HG03280 (cell line): Measurements from ENCODE around the gene ARHGAP31.
"Not testable (repeated sequence)": the region's sequence is repeated elsewhere in the genome, so short reads cannot be mapped to it uniquely, and the experiment has no call there.

Experiments used
- ATAC-seq: cut with Tn5 transposase; IDR thresholded peaks from one replicate; pipeline ENCODE4 v1.9.1; 2021; ENCODE audit warnings: mild to moderate bottlenecking, moderate library complexity; ENCODE audit not compliant: unreplicated experiment

The ARHGAP31 gene

DNA sequence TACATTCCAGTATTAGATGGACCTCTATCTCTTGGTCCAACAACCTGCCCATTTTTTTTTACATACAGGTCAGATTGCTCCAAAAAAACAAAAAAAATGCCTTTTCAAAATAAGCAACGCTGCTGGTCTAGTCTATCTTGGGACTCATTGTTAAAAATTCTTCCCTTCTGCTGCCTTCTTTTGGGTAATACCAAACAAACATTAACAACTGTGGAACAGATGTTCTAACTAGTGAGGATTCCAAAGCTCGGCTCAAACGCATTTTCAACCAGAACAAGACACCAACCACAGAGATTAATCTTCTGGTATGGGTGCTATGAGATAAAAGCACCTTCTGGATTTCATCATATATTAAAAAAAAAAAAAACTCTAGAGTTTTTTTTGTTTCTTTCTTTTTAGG is 24.7 kb downstream of the ARHGAP31 start:
- ATAC-seq = no peak

DNA sequence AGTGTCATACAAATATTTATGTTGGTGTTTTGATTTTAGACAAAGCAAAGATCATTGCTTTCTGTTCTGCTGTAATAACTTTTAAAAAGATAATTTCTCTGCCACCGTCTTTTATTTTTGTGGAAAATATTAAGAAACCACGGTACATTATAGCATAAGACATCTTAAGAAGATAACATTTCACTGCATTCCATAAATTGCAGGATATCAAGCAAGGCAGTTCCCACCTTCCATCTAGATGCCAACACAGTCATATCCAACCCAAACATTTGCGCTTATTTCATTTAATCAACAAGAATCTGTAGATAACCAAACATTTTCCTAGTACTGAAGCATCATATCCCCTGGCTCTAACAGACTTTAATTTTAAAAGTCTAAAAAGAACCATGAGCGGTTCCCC is 25.1 kb downstream of the ARHGAP31 start:
- no peak for ATAC-seq

DNA sequence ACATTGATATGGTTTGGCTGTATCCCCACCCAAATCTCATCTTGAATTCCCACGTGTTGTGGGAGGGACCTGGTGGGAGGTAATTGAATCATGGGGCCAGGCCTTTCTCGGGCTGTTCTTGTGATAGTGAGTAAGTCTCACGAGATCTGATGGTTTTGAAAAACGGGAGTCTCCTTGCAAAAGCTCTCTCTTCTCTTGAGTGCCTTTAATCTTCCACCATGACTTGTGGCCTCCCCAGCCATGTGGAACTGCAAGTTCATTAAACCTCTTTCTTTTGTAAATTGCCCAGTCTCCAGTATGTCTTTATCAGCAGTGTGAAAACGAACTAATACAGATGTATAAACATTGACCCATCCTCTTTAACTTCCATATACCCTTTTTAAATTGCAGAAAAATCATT is 26.6 kb downstream of the ARHGAP31 start:
- ATAC-seq = not testable (repeated sequence)

DNA sequence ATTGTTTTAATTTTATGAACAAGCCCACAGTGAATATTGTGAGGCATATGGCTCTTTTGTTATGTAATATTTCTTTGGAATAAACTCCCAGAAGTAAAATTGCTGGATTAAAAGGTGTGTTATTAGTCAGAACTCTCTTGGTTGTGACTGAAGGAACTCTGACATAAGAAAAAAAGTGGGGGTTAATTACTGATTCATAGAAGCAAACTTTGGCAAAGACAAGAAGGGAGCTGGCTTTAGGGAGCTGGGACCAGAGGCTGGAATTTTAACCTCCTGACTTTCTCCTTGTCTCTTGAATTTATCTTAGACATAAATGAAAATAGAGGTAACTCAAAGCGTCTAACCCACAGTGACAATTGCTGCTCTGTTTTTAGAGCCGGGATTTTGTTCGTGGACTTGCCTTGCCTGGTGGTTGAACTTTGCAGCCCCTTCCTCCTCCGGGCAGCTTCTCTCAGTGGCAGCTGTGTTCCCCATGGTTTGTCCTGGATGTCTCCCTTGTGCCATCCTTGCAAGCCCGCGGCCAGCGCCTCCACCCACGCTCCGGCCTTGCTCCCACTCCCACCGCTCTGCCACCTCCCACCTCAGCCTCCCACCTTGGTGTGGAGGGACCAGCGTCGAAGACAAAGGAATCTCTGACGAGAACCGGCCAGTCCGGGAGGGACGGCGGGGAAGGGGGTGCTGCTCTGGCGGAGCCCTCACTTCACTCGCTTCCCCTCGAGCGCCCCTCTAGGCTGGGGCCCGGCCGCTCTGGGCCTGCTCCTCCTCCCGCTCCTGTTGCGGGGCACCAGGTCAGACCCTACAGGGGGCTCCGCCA is 28.0 kb downstream of the ARHGAP31 start:
- peak; percentile 37 for ATAC-seq

DNA sequence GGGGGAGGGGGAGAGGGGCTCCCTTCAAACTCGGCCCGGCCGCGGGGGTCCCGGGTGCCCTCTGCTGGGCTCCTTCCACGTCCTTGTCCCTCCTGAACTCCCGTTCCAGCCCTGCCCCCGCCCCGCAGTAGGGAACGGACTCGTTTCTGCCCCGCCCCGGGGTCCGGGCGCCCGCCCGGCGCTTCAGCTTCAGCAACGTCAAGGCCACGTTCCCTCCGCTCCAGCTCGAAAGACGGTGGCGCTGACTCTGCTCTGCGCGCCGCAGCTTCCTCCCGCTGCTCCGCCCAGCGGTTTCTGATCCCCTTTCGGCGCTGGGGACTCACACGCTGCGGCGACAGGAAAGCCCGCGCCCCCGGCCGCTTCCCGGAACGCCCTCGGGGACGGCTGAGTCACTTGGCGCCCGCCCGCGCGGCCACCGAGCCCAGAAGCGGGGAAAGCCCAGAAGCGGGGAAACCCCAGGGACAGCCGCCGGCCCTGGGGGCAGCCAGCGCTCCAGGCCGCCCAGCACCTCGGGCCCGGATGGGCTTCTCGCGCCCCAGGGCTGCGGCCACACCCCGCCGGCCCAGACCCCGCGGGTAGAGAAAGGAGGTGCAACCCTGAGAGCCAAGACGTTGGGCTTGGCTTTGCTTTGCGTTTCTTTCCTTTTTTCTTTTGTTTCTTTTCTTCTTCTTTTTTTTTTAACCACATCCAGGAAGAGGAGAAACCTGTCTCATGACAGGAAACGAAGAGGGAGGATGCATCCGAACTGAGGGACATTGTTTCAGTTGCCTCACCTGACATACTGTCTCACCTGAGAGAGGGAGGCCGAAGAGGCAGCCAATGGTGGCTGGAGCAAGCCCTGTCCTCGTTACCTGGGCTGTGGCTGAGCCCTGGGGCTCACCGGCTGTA is 28.9 kb downstream of the ARHGAP31 start:
- ATAC-seq = peak; percentile 87

DNA sequence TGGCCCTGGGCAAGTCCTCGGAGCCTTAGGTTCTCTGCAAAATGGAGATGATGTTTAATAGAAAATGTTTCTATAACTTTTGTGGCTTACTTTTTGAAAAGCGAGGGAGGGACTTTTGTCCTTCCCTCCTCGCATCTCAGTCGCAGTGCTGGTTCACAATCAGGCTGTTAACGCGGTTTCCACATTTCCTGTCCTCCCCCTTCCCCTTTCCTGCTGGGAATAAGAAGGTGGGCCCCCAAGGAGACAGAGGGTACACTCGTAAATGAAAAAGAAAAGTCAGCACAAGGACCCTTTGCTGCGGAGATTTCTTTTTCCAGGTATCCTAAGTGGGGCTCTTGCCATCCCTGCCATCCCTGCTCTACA is 29.5 kb downstream of the ARHGAP31 start:
- no peak for ATAC-seq

DNA sequence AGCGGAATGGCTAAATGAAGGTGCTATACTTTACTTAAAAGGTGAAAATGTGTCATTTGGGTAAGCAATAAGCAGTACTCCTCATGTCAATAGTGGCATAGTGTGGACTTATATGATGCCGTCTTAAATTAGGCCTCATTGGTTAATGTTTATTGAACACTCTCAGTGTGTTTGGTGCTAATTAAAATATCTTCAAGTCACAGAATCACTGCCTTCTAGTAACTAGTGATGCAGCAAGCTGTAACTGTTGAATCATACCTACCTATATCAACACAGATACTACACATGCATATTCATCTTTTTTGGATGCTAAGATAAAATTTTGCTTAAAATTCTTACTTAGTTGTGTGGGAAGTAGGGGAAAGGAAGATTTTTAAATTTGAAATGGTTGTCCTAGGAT is 30.7 kb downstream of the ARHGAP31 start:
- ATAC-seq = no peak

DNA sequence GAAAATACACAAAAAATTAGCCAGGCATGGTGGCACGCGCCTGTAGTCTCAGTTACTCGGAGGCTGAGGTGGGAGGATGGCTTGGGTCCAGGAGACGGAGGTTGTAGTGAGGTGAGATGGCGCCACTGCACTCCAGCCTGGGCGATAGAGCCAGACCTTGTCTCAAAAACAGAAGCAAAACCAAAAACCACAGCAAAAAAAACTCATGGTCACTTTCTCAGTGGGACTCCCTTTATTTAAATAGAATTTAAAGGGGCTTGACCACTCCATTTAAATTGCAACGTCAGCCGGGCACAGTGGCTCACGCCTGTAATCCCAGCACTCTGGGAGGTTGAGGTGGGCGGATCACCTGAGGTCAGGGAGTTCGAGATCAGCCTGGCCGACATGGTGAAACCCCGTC is 32.8 kb downstream of the ARHGAP31 start:
- no peak for ATAC-seq

DNA sequence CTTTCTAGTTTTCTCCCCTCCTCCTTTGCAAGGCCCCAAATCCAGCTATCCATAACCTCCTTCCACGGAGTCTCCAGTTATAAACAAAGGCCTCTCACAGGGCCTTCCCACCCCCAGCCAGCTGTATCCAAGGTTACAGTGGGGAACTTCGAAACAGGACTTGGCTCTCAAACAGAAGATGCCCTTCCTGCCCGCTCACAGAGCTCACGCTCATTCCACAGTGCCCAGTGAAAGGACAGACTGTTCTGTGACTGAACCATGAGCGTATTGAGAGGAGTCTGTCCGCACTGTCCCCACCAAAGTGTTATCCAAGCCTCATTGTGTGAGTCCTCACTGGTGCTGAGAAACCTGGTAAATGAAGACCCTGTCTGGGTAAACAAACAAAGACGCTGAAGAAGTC is 35.4 kb downstream of the ARHGAP31 start:
- ATAC-seq = no peak

DNA sequence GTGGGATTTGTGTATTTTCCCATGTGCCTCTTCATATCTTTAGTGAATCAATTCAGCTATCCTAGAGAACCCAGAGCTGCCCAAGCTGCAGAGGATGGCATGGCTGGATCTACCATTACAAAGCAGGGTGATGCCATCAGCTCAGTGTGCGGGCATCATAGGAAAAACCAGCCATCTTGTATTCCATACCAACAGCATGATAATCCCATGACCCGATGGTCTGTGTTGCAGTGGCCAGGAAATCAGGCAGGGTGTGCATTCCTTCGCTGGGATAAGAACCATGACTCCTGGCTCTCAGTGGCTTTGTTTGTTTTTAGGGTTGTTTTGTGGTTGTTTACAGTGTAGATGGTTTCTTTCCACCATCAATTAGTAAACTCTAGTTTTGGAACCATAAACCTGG is 36.0 kb downstream of the ARHGAP31 start:
- ATAC-seq = no peak

DNA sequence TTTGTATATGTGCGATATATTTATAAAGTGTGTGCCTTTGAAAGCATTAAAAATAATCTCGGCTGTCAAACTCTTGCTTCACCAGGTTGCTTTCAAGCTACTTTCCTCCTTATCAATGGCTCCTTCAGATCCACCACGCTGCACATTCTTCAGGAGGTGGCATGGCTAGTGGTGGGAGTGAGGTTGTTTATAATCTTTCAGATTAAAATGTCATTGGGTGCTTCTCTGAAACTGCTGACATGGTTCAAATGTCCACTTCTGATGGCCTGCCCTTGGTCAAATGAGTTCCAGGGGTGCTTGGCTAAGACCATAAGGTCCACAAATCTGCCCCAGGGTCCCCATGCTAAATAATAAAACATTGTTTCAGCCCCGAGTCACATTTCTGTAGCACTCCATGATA is 36.7 kb downstream of the ARHGAP31 start:
- ATAC-seq = no peak

DNA sequence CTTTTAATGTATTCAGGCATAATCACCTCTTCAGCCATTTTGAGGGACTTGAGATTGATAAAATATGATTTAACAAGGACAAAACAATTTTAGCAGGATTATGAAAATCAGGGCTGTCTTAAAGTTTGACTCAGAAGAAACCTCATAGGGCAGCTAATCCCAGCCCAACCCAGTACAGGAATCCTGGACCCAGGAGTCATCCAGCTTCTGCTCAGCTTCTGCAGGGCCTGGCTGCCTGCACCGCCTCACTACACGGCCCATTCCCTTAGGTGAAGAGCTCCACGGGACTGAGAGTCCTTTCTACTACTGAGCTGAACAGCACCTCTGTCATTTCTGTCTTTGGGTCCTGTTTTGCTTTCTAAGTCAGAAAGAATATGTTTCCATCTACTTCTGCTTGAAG is 37.5 kb downstream of the ARHGAP31 start:
- ATAC-seq = no peak

DNA sequence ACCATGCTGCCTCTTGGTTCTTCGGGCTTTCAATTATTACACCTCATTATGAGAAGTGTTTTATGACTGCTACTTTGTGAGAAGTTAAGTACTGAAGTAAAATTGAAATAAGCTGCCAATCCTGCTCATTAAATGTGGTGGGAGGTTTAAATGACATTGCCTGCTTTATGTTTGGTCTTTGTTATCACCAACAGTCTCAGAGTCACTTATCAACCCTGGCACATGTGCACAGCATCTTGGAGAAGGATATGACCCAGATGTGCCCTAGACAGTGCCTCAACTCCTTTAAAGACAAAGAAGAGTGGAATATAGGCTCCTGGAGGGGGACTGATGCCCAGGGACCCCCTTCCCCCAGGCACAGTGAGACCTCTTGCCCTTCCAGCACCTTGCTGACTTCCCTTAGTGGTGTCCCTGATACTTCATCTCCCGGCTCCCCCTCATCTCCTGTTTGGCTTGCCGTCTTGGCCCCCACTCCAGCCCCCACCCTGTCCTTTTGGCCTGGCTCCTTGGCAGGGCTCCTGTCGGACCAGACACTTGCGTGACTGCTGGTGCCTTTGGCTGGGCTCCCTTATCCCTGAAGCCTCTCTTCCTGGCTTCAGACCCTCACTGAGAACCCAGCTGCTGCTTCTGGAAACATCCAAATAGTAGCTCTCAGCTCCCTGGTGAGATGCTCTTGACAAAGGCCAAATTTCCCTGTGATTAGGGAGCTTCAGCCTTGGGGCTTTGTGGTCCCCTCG is 39.8 kb downstream of the ARHGAP31 start:
- no peak for ATAC-seq

DNA sequence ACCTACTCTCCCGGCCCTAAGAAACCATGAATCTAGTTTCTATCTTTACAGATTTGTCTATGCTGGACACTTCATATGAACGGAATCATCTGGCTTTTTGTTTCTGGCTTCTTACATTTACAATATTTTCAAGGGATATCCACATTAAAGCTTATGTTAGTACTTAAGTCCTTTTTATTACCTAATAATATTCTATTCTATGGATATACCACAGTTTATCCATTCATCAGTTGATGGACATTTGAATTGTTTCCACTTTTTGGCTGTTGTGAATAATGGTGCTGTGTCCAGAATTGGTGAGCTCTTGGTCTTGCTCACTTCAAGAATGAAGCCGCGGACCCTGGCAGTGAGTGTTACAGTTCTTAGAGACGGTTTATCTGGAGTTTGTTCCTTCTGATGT is 42.6 kb downstream of the ARHGAP31 start:
- ATAC-seq = no peak

DNA sequence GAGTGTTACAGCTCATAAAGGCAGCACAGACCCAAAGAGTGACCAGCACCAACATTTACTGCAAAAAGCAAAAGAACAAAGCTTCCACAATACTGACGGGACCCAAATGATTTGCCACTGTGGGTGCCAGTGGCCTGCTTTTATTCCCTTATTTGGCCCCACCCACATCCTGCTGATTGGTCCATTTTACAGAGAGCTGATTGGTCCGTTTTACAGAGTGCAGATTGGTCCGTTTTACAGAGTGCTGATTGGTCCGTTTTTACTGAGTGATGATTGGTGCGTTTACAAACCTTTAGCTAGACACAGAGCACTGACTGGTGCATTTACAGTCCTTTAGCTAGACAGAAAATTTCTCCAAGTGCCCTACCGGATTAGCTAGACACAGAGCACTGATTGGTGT is 43.2 kb downstream of the ARHGAP31 start:
- not testable (repeated sequence) for ATAC-seq

DNA sequence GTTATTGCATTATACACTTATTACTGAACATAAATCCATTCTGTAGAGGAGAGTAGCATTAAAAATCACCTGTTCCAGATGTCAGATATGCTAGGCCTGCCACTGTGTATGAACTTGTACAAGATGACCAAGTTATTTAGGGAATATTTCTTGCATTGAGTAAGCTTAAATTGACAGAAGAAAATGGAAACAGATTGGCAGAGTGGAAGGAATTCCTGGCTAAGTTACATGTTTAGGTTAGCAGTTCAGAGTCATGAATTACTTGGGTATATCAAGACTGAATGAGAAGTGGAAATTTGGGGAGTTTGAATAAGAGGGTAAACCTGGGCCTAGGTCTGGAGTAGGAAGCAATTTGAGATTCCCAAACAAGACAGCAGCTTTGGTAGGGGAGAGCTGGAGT is 44.6 kb downstream of the ARHGAP31 start:
- ATAC-seq = no peak

DNA sequence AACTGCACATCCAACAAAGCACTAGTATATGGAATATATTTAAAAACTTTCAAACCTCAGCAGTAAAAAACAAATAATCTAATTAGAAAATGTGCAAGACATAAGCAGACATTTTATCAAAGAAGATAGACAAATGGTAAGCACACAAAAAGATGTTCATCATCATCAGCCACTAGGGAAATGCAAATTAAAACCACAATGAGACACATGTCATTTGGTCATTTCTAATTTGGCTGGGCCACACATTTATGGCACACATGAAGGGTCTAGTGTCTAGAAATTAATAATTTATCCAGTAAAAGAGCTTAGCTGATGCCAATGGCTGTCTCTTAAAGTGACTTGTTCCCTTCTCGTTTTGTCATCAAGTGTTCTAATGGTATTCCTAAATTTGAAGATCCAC is 45.8 kb downstream of the ARHGAP31 start:
- no peak for ATAC-seq

DNA sequence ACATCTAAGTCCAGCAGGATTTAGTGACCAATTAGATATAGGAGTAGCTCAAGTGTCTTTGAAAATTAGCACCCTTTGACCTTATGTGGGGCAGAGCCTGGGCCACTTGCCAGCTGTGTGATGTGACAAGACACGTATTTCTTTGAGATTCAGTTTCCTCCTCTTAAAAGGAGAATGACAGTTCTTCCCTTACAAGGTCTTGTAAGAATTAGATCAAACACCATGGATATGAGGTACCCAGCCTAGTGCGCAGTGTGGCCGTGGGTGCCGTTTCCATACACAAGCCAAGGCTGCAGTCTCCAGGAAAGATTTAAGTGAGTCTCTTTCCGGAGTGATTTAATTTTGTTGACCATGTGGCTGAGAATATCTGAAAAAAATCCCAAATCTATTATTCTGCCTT is 46.3 kb downstream of the ARHGAP31 start:
- ATAC-seq = no peak

DNA sequence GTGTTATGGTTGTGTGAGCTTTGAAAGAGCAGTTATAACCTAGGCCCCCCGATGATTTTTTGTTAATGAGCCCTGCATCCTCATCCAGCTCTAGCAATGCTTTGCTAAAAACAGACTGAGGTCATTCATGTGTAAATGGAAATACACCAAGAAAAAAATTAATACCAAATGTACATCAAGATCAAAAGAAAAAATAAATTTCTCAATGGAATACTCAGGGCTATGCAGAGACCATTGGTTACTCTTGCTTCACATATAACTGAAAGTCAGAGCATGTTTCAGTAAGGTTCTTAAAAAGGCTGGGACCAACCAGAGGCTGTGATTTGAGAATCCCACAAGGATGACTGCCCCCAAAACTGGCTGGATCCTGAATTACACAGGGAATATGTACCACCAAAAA is 48.0 kb downstream of the ARHGAP31 start:
- no peak for ATAC-seq

DNA sequence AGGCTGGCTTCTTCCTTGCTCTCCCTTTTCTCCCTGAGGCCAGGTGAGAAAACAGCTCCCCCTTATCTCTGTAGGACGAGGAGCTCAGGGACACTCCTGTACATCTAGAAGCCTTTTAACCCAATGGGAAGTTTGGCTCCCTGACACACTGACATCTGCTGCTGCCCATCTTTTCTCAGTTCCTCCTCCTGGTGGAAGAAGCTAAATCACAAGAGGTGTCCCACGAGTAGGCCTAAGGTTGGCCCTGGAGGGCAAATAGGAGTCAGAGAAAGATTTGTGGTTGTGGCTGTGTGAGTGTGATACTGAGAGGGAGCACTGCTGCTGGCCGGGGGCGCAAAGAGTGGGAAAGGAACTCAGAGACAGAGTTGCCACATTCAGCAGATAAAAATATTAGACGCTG is 49.5 kb downstream of the ARHGAP31 start:
- ATAC-seq = no peak

DNA sequence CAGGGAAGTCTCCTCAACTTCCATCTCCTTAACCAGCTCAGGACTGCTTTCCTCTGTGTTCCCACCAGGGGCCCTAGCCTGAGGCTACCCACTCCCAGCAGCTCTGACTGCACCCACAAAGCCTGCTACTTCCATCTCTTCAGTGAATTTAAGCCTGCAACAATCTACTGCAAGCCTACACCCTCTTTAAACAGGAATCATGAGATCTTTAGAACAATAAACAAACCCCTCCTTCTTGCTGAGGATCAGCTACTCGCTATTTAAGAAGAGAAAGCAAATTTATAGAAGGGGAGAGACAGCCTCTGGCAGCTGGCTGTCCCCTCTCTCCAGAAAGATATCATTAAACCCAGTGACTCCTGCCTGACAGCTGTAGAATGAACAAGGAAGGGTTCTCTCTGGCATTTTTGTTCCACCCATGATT is 51.9 kb downstream of the ARHGAP31 start:
- no peak for ATAC-seq

DNA sequence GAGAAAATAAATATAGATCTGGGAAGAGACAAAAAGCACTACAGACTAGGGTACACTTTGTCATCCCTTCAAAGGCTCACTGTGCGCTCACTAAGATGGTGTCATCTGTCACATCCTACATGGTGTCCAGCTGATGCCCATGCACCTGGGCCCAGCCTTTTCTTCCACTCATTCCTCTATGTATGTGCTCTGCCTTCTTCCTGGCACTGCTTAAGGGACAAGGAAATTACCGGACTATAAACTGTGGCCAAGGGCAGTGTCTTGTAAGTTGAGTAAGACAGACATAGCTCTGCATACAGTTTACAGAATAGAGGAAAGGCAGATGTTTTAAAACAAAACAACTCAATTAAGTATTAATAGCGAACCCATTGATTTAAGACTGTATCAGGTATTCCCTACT is 52.9 kb downstream of the ARHGAP31 start:
- ATAC-seq = no peak
